HG03280 (cell line): ENCODE data around the gene DGKG.

Experiments used
- ATAC-seq: cut with Tn5 transposase; IDR thresholded peaks from one replicate; pipeline ENCODE4 v1.9.1; 2021; ENCODE audit warnings: mild to moderate bottlenecking, moderate library complexity; ENCODE audit not compliant: unreplicated experiment

Gene DGKG

GRCh38 chr3:186151077-186151971 is 210.7 kb downstream of the DGKG start:
- no peak for ATAC-seq

- no peak for ATAC-seq
These were observed 211.8 kb downstream of the DGKG start for GRCh38 chr3:186150041-186150830.

- no peak for ATAC-seq
These were observed 212.6 kb downstream of the DGKG start for GRCh38 chr3:186149319-186149960.

- no peak for ATAC-seq
These were observed 217.8 kb downstream of the DGKG start for GRCh38 chr3:186144257-186144656.

- ATAC-seq, result no peak
These were observed 218.8 kb downstream of the DGKG start for GRCh38 chr3:186143250-186143649.

GRCh38 chr3:186142393-186142932 is 219.6 kb downstream of the DGKG start:
- no peak for ATAC-seq

- ATAC-seq, result no peak
These were observed 220.2 kb downstream of the DGKG start for GRCh38 chr3:186141790-186142189.

- ATAC-seq, result no peak
These were observed 223.6 kb downstream of the DGKG start for GRCh38 chr3:186138272-186138981.

GRCh38 chr3:186137051-186137685 is 224.9 kb downstream of the DGKG start:
- no peak for ATAC-seq

GRCh38 chr3:186133980-186134379 is 228.1 kb downstream of the DGKG start:
- no peak for ATAC-seq

- ATAC-seq, result no peak
These were observed 229.5 kb downstream of the DGKG start for GRCh38 chr3:186132487-186132886.

GRCh38 chr3:186129206-186129605 is 232.8 kb downstream of the DGKG start:
- ATAC-seq, result no peak

- no peak for ATAC-seq
These were observed 233.9 kb downstream of the DGKG start for GRCh38 chr3:186128158-186128557.

GRCh38 chr3:186127463-186127862 is 234.6 kb downstream of the DGKG start:
- no peak for ATAC-seq

- ATAC-seq, result no peak
These were observed 236.9 kb downstream of the DGKG start for GRCh38 chr3:186125118-186125517.

GRCh38 chr3:186124592-186124991 is 237.4 kb downstream of the DGKG start:
- no peak for ATAC-seq

GRCh38 chr3:186123012-186123411 is 239.0 kb downstream of the DGKG start:
- ATAC-seq, result no peak

- no peak for ATAC-seq
These were observed 240.1 kb downstream of the DGKG start for GRCh38 chr3:186121968-186122367.

- no peak for ATAC-seq
These were observed 240.8 kb downstream of the DGKG start for GRCh38 chr3:186121278-186121677.

GRCh38 chr3:186119499-186119898 is 242.5 kb downstream of the DGKG start:
- ATAC-seq, result no peak
